ENCODE measurements around the gene HOXB4.
A peak's percentile ranks its signal among the peaks of the same experiment; 100 is the strongest.

The HOXB4 gene

GRCh38 chr17:48613862-48614694, 35.9 kb upstream of the HOXB4 start:
- Histone ChIP-seq H3K4me1 (no peaks in the 10 kb centered on the region), H3K27ac (no peak overlapping the region), H3K9me3 (ENCODE audit: control insufficient read depth, low read length) (no peaks in the 10 kb centered on the region), H3K27me3 (ENCODE audit: control insufficient read depth, insufficient read depth, low read length) (peaks cover 32% of the 10 kb centered on the region), H3K9ac (no peak overlapping the region), H3K4me2 (ENCODE audit: low read length) (no peak overlapping the region), H2AFZ (no peak overlapping the region), H3K79me2 (no peaks in the 10 kb centered on the region), H3K36me3 (ENCODE audit: control insufficient read depth, insufficient read depth, low read length) (no peaks in the 10 kb centered on the region), H3K4me3 (ENCODE audit: low read depth, low read length) (no peak overlapping the region)
- TF ChIP-seq CTCF (IDR thresholded peaks at IDR 0.05), result no peak

- Histone ChIP-seq H3K27ac (no peak overlapping the region), H2AFZ (no peak overlapping the region), H3K36me3 (ENCODE audit: control insufficient read depth, insufficient read depth, low read length) (no peaks in the 10 kb centered on the region), H3K9ac (no peak overlapping the region), H3K9me3 (ENCODE audit: control insufficient read depth, low read length) (no peaks in the 10 kb centered on the region), H3K4me1 (no peaks in the 10 kb centered on the region), H3K4me3 (ENCODE audit: low read depth, low read length) (peak overlapping the region; percentile 30), H3K4me2 (ENCODE audit: low read length) (no peak overlapping the region), H3K27me3 (ENCODE audit: control insufficient read depth, insufficient read depth, low read length) (peaks cover 32% of the 10 kb centered on the region), H3K79me2 (no peaks in the 10 kb centered on the region)
- TF ChIP-seq CTCF (IDR thresholded peaks at IDR 0.05), result no peak
Measured at GRCh38 chr17:48612854-48613691, 34.9 kb upstream of the HOXB4 start.

GRCh38 chr17:48612456-48612853, 34.3 kb upstream of the HOXB4 start:
- Histone ChIP-seq H3K79me2 (no peaks in the 10 kb centered on the region), H3K4me1 (no peaks in the 10 kb centered on the region), H3K36me3 (ENCODE audit: control insufficient read depth, insufficient read depth, low read length) (no peaks in the 10 kb centered on the region), H3K27me3 (ENCODE audit: control insufficient read depth, insufficient read depth, low read length) (peaks cover 32% of the 10 kb centered on the region), H3K4me3 (ENCODE audit: low read depth, low read length) (no peak overlapping the region), H3K9me3 (ENCODE audit: control insufficient read depth, low read length) (no peaks in the 10 kb centered on the region), H3K9ac (no peak overlapping the region), H3K4me2 (ENCODE audit: low read length) (no peak overlapping the region), H2AFZ (no peak overlapping the region), H3K27ac (no peak overlapping the region)
- TF ChIP-seq CTCF (IDR thresholded peaks at IDR 0.05), result no peak

GRCh38 chr17:48611681-48612455, 33.7 kb upstream of the HOXB4 start:
- Histone ChIP-seq H3K4me1 (no peaks in the 10 kb centered on the region), H3K9ac (no peak overlapping the region), H3K4me3 (ENCODE audit: low read depth, low read length) (no peak overlapping the region), H3K79me2 (no peaks in the 10 kb centered on the region), H3K9me3 (ENCODE audit: control insufficient read depth, low read length) (no peaks in the 10 kb centered on the region), H3K4me2 (ENCODE audit: low read length) (no peak overlapping the region), H2AFZ (no peak overlapping the region), H3K36me3 (ENCODE audit: control insufficient read depth, insufficient read depth, low read length) (no peaks in the 10 kb centered on the region), H3K27me3 (ENCODE audit: control insufficient read depth, insufficient read depth, low read length) (peaks cover 32% of the 10 kb centered on the region), H3K27ac (no peak overlapping the region)
- TF ChIP-seq CTCF (IDR thresholded peaks at IDR 0.05), result no peak

All from parathyroid adenoma (tissue), 2 donors.